Neutrophil (primary cell): ENCODE measurements around the gene MYOM1.

Experiments
- H3K27ac ChIP-seq: fragments of 200-600 bp; sonication (generic); 2 replicates; pipeline ENCODE4 v1.5.1; 2016; ENCODE audit warnings: mild to moderate bottlenecking, moderate library complexity
- H3K27me3 ChIP-seq: fragments of 200-600 bp; sonication (generic); 2 replicates; pipeline ENCODE4 v1.6.0; 2016; ENCODE audit warnings: mild to moderate bottlenecking
- H3K36me3 ChIP-seq: fragments of 200-600 bp; sonication (generic); 2 replicates; pipeline ENCODE4 v1.5.1; 2017
- H3K4me1 ChIP-seq, 2 experiments: fragments of 200-600 bp in 1 of 2; sonication (generic) in 1 of 2; 1 replicate in 1 of 2; 2 replicates in 1 of 2; pipeline versions ENCODE4 v1.5.1 to v1.6.1; 2013 to 2016; ENCODE audit warnings: low read depth in 1 of 2, low read length in 1 of 2, mild to moderate bottlenecking in 1 of 2, moderate library complexity in 1 of 2; ENCODE audit not compliant: control insufficient read depth in 1 of 2, insufficient read depth in 1 of 2
- H3K4me3 ChIP-seq, 2 experiments: fragments of 200-600 bp in 1 of 2; sonication (generic) in 1 of 2; 1 replicate in 1 of 2; 2 replicates in 1 of 2; pipeline ENCODE4 v1.5.1; 2013 to 2016; ENCODE audit warnings: low read depth in 1 of 2, low read length in 1 of 2, mild to moderate bottlenecking in 1 of 2, moderate library complexity in 1 of 2
- H3K9me3 ChIP-seq: fragments of 200-600 bp; sonication (generic); 2 replicates; pipeline ENCODE4 v1.5.1; 2016
- CTCF ChIP-seq: fragments of 200-600 bp; sonication (generic); IDR thresholded peaks from 2 replicates; pipeline ENCODE4 v1.5.1; 2016; ENCODE audit warnings: antibody characterized with exemption

Gene MYOM1

GRCh38 chr18:3121259-3121658, 98.5 kb downstream of the MYOM1 start:
- peaks cover 9 to 13% of the 10 kb centered on the region in 2 experiments for H3K4me1 ChIP-seq
- H3K36me3 ChIP-seq: no peaks in the 10 kb centered on the region
- no peak overlapping the region for H3K27ac ChIP-seq
- H3K9me3 ChIP-seq: no peaks in the 10 kb centered on the region
- no peaks in the 10 kb centered on the region for H3K27me3 ChIP-seq
- H3K4me3 ChIP-seq: no peak overlapping the region
- TF ChIP-seq CTCF: no peak

DNA sequence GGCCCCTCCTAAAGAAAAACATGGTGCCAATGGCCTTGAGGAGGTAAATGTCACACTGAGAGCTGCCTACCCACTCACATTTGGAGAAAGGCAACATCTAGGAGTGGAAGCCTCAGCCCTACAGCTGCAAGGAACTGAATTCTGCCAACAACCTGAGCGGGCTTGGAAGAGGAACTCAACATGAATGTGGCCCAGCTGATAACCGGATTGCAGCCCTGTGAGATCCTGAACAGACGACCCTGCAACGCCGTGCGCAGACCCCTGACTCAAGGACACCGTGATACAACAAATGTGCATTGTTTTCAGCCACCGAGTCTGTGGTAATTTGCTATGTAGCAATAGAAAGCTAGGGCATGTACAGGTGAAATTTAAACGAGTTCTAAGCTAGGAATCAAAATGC, 99.4 kb downstream of the MYOM1 start:
- Histone ChIP-seq H3K4me1 (peaks cover 18 to 22% of the 10 kb centered on the region in 2 experiments), H3K27me3 (no peaks in the 10 kb centered on the region), H3K27ac (no peak overlapping the region), H3K9me3 (no peaks in the 10 kb centered on the region), H3K36me3 (no peaks in the 10 kb centered on the region), H3K4me3 (no peak overlapping the region)
- TF ChIP-seq CTCF: no peak

GRCh38 chr18:3119401-3120341, 100.1 kb downstream of the MYOM1 start:
- Histone ChIP-seq H3K27me3 (no peaks in the 10 kb centered on the region), H3K36me3 (no peaks in the 10 kb centered on the region), H3K9me3 (no peaks in the 10 kb centered on the region), H3K27ac (no peak overlapping the region), H3K4me3 (no peak overlapping the region), H3K4me1 (peaks cover 24 to 27% of the 10 kb centered on the region in 2 experiments)
- TF ChIP-seq CTCF: no peak

- TF ChIP-seq CTCF: no peak
Observed at GRCh38 chr18:3118195-3119010, 101.4 kb downstream of the MYOM1 start.

DNA sequence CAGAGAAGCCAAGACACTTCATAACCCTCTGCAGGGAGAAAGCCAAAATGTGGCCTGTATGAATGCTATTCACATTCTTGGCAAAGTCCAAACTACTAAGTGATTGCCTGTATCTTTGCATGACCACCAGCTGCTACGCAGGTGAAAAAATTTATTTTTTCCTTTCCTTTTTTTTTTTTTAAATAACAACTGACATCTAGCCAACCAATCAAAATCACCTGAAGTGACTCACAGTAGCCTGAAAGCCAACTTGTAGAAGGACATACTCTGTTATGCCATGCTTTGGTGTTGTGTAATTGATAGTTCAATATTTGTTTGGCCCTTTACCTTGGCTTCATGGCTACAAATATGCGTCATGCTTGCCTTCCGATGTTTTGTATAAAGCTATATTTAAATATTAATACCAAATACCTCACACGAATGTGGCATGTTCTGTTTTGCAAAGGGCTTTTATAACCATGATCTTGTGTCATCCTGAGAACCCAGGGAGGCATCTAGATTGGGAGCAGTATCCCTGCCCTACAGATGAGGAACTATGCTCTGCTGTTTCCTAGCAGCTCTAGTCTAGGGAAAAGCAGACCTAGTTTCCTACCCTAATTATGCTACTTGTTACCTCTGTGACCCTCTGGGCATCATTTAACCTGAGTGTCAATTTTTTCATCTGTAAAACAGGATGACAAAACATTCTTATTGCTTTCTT, 102.1 kb downstream of the MYOM1 start:
- H3K36me3 ChIP-seq: no peaks in the 10 kb centered on the region
- no peaks in the 10 kb centered on the region for H3K9me3 ChIP-seq
- H3K27me3 ChIP-seq: no peaks in the 10 kb centered on the region
- H3K4me1 ChIP-seq: peaks cover 24 to 27% of the 10 kb centered on the region in 2 experiments
- no peak for TF ChIP-seq CTCF
- H3K4me3 ChIP-seq: no peak overlapping the region
- H3K27ac ChIP-seq: no peak overlapping the region

More at GRCh38 chr18:3118195-3119010, 101.4 kb downstream of the MYOM1 start:
- H3K4me3 ChIP-seq: no peak overlapping the region
- H3K27ac ChIP-seq: no peak overlapping the region
- H3K27me3 ChIP-seq: no peaks in the 10 kb centered on the region
- no peaks in the 10 kb centered on the region for H3K9me3 ChIP-seq
- peaks cover 24 to 27% of the 10 kb centered on the region in 2 experiments for H3K4me1 ChIP-seq
- no peaks in the 10 kb centered on the region for H3K36me3 ChIP-seq
